ENCODE measurements around the gene CRABP1. TPM values are rescaled to one million over a fixed set of nuclear protein-coding genes. Genes with fewer than 3 reads are reported as not detected.

The CRABP1 gene
- total RNA-seq, 1 experiment from 2014 or later: 444 TPM

GRCh38 chr15:78291698-78292097, 48.5 kb upstream of the CRABP1 start (continued):
- TF ChIP-seq, protein P1, sequence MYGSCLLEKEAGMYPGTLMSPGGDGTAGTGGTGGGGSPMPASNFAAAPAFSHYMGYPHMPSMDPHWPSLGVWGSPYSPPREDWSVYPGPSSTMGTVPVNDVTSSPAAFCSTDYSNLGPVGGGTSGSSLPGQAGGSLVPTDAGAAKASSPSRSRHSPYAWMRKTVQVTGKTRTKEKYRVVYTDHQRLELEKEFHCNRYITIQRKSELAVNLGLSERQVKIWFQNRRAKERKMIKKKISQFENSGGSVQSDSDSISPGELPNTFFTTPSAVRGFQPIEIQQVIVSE (CRISPR knock-in tag; IDR thresholded peaks at IDR 0.05; ENCODE audit: borderline replicate concordance): no peak
- TF ChIP-seq MXD4 (CRISPR knock-in tag; IDR thresholded peaks at IDR 0.05; ENCODE audit: borderline replicate concordance): no peak
- TF ChIP-seq GABPB1 (CRISPR knock-in tag; IDR thresholded peaks at IDR 0.05): no peak
- no peak for TF ChIP-seq STAT6 (CRISPR knock-in tag; conservative IDR thresholded peaks at IDR 0.05; ENCODE audit: low read depth)
- no peak for TF ChIP-seq AR (CRISPR knock-in tag; IDR thresholded peaks at IDR 0.05)
- no peak for TF ChIP-seq ZBTB43 (CRISPR knock-in tag; IDR thresholded peaks at IDR 0.05)
- TF ChIP-seq NR2C2 (CRISPR knock-in tag; IDR thresholded peaks at IDR 0.05): no peak
- no peak for TF ChIP-seq RELA (CRISPR knock-in tag; IDR thresholded peaks at IDR 0.05; ENCODE audit: borderline replicate concordance)
- no peak for TF ChIP-seq ARID4B (CRISPR knock-in tag; IDR thresholded peaks at IDR 0.05; ENCODE audit: borderline replicate concordance)

- Mint-ChIP-seq H3K27ac (no peak overlapping the region), H3K4me1 (no peaks in the 10 kb centered on the region), H3K4me3 (no peak overlapping the region), H3K9me3 (no peaks in the 10 kb centered on the region), H3K27me3 (ENCODE audit: low read depth) (no peaks in the 10 kb centered on the region), H3K36me3 (peaks cover 18% of the 10 kb centered on the region)
- CTCF ChIA-PET: no interaction called here
- POLR2A ChIA-PET: no interaction called here
- ATAC-seq (no peak), DNase-seq (ENCODE audit: low spot score) (no peak)
- TF ChIP-seq STAT6 (CRISPR knock-in tag; conservative IDR thresholded peaks at IDR 0.05; ENCODE audit: low read depth) (no peak), MXD4 (CRISPR knock-in tag; IDR thresholded peaks at IDR 0.05; ENCODE audit: borderline replicate concordance) (no peak), GRHL2 (CRISPR knock-in tag; IDR thresholded peaks at IDR 0.05; ENCODE audit: insufficient replicate concordance, severe bottlenecking) (no peak), CREM (CRISPR knock-in tag; IDR thresholded peaks at IDR 0.05) (no peak), FOXJ3 (CRISPR knock-in tag; IDR thresholded peaks at IDR 0.05; ENCODE audit: borderline replicate concordance) (no peak), ATF2 (CRISPR knock-in tag; IDR thresholded peaks at IDR 0.05; ENCODE audit: borderline replicate concordance, low read depth) (no peak), TEAD4 (CRISPR knock-in tag; IDR thresholded peaks at IDR 0.05) (no peak), IRF1 (CRISPR knock-in tag; IDR thresholded peaks at IDR 0.05) (no peak), SMAD4 (CRISPR knock-in tag; IDR thresholded peaks at IDR 0.05) (no peak)
- TF ChIP-seq, protein P2, sequence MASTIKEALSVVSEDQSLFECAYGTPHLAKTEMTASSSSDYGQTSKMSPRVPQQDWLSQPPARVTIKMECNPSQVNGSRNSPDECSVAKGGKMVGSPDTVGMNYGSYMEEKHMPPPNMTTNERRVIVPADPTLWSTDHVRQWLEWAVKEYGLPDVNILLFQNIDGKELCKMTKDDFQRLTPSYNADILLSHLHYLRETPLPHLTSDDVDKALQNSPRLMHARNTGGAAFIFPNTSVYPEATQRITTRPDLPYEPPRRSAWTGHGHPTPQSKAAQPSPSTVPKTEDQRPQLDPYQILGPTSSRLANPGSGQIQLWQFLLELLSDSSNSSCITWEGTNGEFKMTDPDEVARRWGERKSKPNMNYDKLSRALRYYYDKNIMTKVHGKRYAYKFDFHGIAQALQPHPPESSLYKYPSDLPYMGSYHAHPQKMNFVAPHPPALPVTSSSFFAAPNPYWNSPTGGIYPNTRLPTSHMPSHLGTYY (CRISPR knock-in tag; IDR thresholded peaks at IDR 0.05): no peak
Measured at GRCh38 chr15:78292219-78292618, 47.9 kb upstream of the CRABP1 start.
